ENCODE data around the gene RTL1.
A peak's percentile ranks its signal among the peaks of the same experiment; 100 is the strongest.

RTL1 gene

DNA sequence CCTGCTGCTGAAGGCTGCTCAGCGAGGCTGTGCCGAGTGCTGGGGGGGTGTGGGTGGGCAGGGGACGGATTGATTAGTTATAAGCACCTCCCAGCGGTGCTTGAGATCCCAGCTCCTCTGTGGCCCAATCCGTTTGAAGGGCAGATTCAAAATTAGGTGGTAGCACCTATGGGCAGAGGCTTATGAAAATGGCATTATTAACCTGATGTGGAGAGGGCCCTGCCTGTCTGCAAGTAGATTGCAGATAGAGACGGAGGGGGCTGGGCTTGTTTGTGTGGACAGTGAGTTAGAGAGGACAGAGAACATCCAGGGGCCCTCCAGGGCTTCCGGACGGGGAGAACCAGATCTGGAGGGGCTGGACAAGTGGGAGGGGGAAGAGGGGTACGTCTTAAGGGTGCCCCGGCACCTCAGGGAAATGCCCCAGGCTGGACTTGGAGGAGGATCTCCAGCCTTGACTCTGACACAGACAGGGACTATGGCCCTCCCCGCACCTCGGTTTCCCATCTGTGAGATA lies at the start of gene RTL1:
TSS of gene RTL1 (minus strand) at position 51 of the 514 bp plus-strand sequence. CDS start 18,934 bp downstream, outside the sequence.
- Histone ChIP-seq H3K27me3 (ENCODE audit: insufficient read depth, low read length) (peaks cover 83% of the 10 kb centered on the region), H3K36me3 (ENCODE audit: insufficient read depth, low read depth, low read length) (no peaks in the 10 kb centered on the region), H3K4me3 (ENCODE audit: low read length) (peak within 1 kb of the TSS; percentile 48; the same call in 1 of the 2 replicates), H3K9me3 (ENCODE audit: insufficient read depth, low read depth, low read length) (no peaks in the 10 kb centered on the region), H3K4me1 (ENCODE audit: insufficient read depth, low read length) (peaks cover 10% of the 10 kb centered on the region; the same call in 1 of the 2 replicates), H3K9ac (ENCODE audit: low read depth, low read length) (no peak within 1 kb of the TSS), H3K27ac (ENCODE audit: low read length) (no peak within 1 kb of the TSS)

DNA sequence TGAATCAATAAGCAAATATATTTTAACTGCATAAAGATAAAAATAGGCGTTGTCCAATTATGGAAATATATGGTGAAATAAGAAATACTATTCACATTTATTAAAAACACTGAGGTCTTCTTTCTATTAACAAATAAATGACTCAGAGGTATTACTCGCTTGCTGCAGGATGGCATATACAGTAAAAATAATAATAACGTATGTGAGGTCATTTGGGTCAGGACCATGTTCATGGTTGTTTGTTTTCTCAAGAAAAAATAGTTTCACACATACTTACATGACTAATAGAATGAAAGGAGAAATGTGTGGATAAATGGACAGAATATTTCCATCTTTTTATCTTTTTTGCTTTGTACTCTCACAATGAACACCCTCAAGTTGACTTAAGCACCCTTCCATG lies 46.5 kb upstream of the RTL1 start:
- H3K27ac ChIP-seq (ENCODE audit: low read length): no peak overlapping the region
- H3K9ac ChIP-seq (ENCODE audit: low read depth, low read length): no peak overlapping the region
- no peaks in the 10 kb centered on the region for H3K4me1 ChIP-seq (ENCODE audit: insufficient read depth, low read length)
- no peaks in the 10 kb centered on the region for H3K9me3 ChIP-seq (ENCODE audit: insufficient read depth, low read depth, low read length)
- no peaks in the 10 kb centered on the region for H3K36me3 ChIP-seq (ENCODE audit: insufficient read depth, low read depth, low read length)
- no peaks in the 10 kb centered on the region for H3K27me3 ChIP-seq (ENCODE audit: insufficient read depth, low read length)
- no peak overlapping the region for H3K4me3 ChIP-seq (ENCODE audit: low read length)

DNA sequence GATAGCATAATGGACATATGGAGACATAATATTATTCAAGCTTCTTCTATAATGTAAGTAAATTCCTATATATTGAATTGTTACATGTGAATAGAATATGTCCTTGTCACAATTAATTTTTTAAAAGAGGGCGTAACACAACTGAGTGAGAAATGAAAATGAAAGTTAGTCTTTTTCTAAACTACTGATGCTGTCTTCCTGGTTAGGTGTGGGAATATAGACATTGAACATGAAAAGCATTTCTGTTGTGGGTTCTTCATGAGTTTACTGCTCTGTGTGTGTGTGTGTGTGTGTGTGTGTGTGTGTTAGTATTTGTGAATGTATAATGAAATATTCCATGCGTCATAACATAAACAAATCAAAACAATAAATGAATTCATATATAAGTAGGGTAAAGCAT lies 40.5 kb upstream of the RTL1 start:
- Histone ChIP-seq H3K4me3 (ENCODE audit: low read length) (no peak overlapping the region), H3K27me3 (ENCODE audit: insufficient read depth, low read length) (no peaks in the 10 kb centered on the region), H3K36me3 (ENCODE audit: insufficient read depth, low read depth, low read length) (no peaks in the 10 kb centered on the region), H3K27ac (ENCODE audit: low read length) (no peak overlapping the region), H3K4me1 (ENCODE audit: insufficient read depth, low read length) (no peaks in the 10 kb centered on the region), H3K9ac (ENCODE audit: low read depth, low read length) (no peak overlapping the region), H3K9me3 (ENCODE audit: insufficient read depth, low read depth, low read length) (no peaks in the 10 kb centered on the region)

DNA sequence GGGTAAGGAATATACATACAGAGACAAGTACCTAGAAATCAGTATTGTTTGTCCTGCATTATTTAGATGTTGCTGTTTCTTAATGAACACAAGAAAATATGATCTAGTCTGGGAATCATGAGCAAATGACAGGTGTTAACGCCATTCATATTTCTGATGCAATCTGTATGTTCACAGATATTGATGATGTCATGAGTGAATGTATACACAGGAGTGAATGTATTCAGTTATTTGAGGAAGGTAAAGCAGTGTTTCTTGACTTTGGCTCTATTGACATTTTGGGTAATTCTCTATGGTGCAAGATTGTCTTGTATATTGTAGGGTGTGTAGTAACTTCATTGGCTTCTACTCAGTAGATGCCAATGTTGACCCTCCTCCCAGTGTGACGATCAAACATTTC lies 26.7 kb upstream of the RTL1 start:
- H3K9ac ChIP-seq (ENCODE audit: low read depth, low read length): no peak overlapping the region

DNA sequence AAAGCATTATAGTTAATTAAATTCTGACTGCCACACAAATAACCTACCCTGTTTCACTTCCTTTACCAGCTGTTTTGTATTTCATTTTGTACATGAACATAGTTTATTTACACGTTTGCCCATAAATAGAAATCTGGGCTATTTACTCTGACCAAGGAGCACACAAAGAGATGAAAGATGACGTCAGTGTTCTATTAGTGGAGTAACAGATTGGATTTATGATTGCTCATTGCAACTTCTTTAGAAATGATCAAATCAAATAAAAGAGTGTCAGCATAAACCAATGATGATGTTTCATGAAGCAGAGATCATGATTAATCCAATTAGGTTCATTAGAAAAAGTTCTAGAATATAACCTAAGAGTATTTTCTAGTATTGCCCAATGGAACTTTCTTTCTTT lies 12.0 kb upstream of the RTL1 start:
- Histone ChIP-seq H3K36me3 (ENCODE audit: insufficient read depth, low read depth, low read length) (no peaks in the 10 kb centered on the region), H3K27me3 (ENCODE audit: insufficient read depth, low read length) (no peaks in the 10 kb centered on the region), H3K9me3 (ENCODE audit: insufficient read depth, low read depth, low read length) (no peaks in the 10 kb centered on the region), H3K4me3 (ENCODE audit: low read length) (no peak overlapping the region), H3K9ac (ENCODE audit: low read depth, low read length) (no peak overlapping the region), H3K4me1 (ENCODE audit: insufficient read depth, low read length) (no peaks in the 10 kb centered on the region), H3K27ac (ENCODE audit: low read length) (no peak overlapping the region)

More for the DNA sequence above, 26.7 kb upstream of the RTL1 start:
- H3K36me3 ChIP-seq (ENCODE audit: insufficient read depth, low read depth, low read length): no peaks in the 10 kb centered on the region
- H3K4me1 ChIP-seq (ENCODE audit: insufficient read depth, low read length): no peaks in the 10 kb centered on the region
- H3K27me3 ChIP-seq (ENCODE audit: insufficient read depth, low read length): no peaks in the 10 kb centered on the region
- no peak overlapping the region for H3K27ac ChIP-seq (ENCODE audit: low read length)
- H3K9me3 ChIP-seq (ENCODE audit: insufficient read depth, low read depth, low read length): no peaks in the 10 kb centered on the region
- no peak overlapping the region for H3K4me3 ChIP-seq (ENCODE audit: low read length)

DNA sequence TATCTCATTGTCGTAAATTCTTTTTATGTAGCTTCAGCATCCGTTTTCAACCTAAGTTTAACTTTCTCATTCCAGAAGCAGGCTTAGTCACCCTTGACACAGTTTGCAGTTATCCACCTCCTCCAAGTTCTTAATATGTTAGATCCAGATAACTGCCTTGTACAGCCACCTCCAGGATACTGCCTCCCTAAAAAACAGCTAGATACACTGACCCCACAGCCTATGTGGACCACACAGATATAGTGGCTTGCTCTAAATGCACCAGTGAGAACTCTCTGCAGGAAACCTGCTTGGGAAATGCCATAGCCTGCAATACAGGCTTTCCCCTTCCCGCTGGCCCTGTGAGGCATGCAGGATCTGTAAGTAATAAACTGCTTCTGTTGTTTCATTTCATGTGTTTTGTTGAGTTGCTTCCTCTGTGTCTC lies 11.1 kb upstream of the RTL1 start:
- H3K4me3 ChIP-seq (ENCODE audit: low read length): no peak overlapping the region
- H3K9ac ChIP-seq (ENCODE audit: low read depth, low read length): no peak overlapping the region
- no peaks in the 10 kb centered on the region for H3K36me3 ChIP-seq (ENCODE audit: insufficient read depth, low read depth, low read length)
- no peaks in the 10 kb centered on the region for H3K27me3 ChIP-seq (ENCODE audit: insufficient read depth, low read length)
- H3K9me3 ChIP-seq (ENCODE audit: insufficient read depth, low read depth, low read length): no peaks in the 10 kb centered on the region
- no peaks in the 10 kb centered on the region for H3K4me1 ChIP-seq (ENCODE audit: insufficient read depth, low read length)
- no peak overlapping the region for H3K27ac ChIP-seq (ENCODE audit: low read length)

DNA sequence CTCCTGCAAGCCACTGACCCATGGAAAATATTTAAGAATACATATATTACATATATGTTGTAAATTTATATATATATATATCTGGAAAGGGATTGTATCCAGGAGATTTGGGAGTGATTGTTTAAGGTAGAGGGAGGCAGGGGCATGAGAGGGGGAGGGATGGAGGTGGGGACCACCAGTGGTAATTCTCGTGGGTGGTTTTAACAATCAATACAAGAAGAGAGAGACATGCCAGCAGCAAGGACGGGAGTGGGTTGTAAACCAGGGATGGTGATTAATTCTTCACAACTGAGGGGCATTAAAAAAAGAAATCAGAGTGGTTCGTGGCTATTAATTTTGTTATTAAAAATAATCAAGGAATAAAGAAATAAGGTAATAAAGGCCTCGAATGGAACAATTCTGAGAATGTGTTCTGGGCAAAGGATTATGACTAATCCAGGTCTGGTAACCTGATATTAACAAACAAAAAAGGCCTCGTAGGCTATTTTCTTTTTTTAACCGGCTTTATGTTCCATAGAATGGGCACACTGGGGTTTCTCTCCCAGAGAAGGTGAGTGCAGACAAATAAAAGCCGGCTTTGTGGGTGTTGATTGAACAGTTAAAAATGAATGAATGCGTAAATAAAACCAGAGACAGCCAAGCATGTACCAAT lies 8.3 kb upstream of the RTL1 start:
- Histone ChIP-seq H3K4me1 (ENCODE audit: insufficient read depth, low read length) (no peaks in the 10 kb centered on the region), H3K36me3 (ENCODE audit: insufficient read depth, low read depth, low read length) (no peaks in the 10 kb centered on the region), H3K27me3 (ENCODE audit: insufficient read depth, low read length) (peaks cover 5% of the 10 kb centered on the region), H3K27ac (ENCODE audit: low read length) (no peak overlapping the region), H3K4me3 (ENCODE audit: low read length) (no peak overlapping the region), H3K9me3 (ENCODE audit: insufficient read depth, low read depth, low read length) (no peaks in the 10 kb centered on the region), H3K9ac (ENCODE audit: low read depth, low read length) (no peak overlapping the region)

DNA sequence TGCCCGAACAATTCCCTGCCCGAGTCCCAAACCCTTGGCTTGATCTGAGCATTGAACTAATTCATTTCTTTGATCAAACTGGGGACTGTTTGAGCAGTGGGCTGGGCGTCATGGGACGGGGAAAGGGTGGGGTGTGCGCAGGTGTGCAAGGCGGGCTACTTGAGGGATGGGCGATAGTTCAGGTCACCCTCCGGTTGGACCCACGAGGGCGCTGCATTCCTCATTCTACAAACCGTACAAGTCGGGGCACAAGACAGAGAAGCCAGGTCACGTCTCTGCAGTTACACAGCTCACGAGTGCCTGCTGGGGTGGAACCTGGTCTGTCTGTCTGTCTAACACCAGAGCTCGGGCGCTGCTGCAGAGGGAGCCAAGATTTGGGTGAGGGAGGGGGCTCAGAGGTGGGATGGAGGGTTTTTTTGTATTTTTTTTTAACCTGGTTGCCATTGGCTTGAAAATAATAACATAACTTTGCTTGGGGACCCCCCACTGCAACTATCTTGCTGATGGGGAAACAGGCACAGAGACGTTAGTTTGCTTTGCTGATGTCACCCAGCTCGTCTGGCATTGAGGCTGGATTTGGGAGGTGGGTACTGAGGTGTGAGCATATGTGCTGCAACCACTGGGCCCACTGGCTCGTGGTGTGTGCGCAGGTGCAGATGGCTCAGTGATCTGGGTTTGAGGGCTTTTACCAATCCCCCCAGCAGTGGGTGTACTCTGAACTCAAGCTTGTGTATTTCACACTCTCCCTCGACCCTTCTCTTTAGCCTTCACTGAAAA lies 7.6 kb upstream of the RTL1 start:
- H3K36me3 ChIP-seq (ENCODE audit: insufficient read depth, low read depth, low read length): no peaks in the 10 kb centered on the region
- H3K27me3 ChIP-seq (ENCODE audit: insufficient read depth, low read length): peaks cover 12% of the 10 kb centered on the region

DNA sequence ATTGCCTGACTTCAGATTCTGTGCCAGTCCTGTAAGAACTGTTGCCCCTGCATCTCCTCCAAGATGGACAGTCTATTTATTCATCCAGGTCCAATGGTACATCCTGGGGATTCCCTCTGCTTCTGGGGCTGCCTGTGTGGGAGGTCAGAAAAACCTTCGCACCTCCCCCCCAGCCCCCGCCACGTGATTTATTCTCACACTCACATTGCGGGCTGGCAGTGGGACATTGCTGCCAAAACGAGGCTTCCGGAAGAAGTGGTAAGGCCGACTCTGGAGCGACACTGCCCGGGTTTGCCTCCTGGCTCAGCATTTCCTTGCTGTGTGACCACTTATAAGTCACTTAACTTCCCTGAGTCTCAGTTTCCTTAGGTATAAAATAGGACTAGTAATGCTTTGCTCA lies 5.9 kb upstream of the RTL1 start:
- H3K4me3 ChIP-seq (ENCODE audit: low read length): no peak overlapping the region
- H3K4me1 ChIP-seq (ENCODE audit: insufficient read depth, low read length): 0 out of 2 replicates have a peak, but pooled peaks cover 2% of the 10 kb centered on the region
- no peaks in the 10 kb centered on the region for H3K36me3 ChIP-seq (ENCODE audit: insufficient read depth, low read depth, low read length)
- H3K27me3 ChIP-seq (ENCODE audit: insufficient read depth, low read length): peaks cover 27% of the 10 kb centered on the region
- H3K9ac ChIP-seq (ENCODE audit: low read depth, low read length): no peak overlapping the region
- H3K9me3 ChIP-seq (ENCODE audit: insufficient read depth, low read depth, low read length): no peaks in the 10 kb centered on the region
- no peak overlapping the region for H3K27ac ChIP-seq (ENCODE audit: low read length)

More for the DNA sequence above, 7.6 kb upstream of the RTL1 start:
- Histone ChIP-seq H3K27ac (ENCODE audit: low read length) (no peak overlapping the region), H3K4me3 (ENCODE audit: low read length) (no peak overlapping the region), H3K9me3 (ENCODE audit: insufficient read depth, low read depth, low read length) (no peaks in the 10 kb centered on the region), H3K4me1 (ENCODE audit: insufficient read depth, low read length) (no peaks in the 10 kb centered on the region), H3K9ac (ENCODE audit: low read depth, low read length) (no peak overlapping the region)

DNA sequence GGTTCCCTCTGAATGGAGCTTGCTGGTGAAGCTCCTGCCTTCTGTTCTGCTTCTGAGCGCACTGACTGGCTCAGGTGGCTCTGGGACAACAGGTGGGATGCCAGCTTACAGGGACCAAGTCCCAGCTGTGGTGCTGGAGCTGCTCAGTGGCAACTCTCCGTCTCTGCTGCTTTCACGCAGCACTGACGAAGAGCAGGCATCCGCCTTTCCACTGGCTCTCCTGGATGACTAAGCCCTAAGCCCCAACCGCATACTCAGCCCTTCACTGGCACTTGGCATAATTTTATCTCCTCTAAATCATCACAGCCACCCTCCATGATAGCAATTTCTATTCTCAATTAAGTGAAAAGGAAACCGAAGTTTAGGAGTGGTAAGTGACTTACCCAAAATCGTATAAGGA lies 3.7 kb upstream of the RTL1 start:
- H3K36me3 ChIP-seq (ENCODE audit: insufficient read depth, low read depth, low read length): no peaks in the 10 kb centered on the region
- H3K4me3 ChIP-seq (ENCODE audit: low read length): no peak overlapping the region
- H3K9me3 ChIP-seq (ENCODE audit: insufficient read depth, low read depth, low read length): no peaks in the 10 kb centered on the region
- no peak overlapping the region for H3K27ac ChIP-seq (ENCODE audit: low read length)
- peaks cover 49% of the 10 kb centered on the region for H3K27me3 ChIP-seq (ENCODE audit: insufficient read depth, low read length)
- peaks cover 2% of the 10 kb centered on the region; the same call in 1 of the 2 replicates for H3K4me1 ChIP-seq (ENCODE audit: insufficient read depth, low read length)
- no peak overlapping the region for H3K9ac ChIP-seq (ENCODE audit: low read depth, low read length)

DNA sequence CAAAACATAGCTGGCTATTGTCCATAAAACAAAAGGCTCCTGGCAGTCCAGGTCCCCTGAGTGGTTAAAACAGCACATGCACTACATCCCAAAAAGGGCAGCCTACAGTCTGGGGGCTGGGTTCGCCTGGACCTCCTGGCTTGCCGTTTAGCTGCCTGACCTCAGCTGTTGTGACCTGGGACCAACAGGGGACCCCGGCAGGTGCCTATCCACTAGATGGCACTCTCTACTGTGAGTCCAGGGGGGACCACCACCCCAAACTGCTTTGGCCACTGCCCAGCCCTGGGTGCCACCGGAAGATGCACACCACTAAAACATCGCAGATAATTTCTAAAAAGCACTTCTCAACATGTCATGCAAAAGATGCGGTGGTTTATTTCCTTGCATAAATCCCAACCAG lies 2.9 kb upstream of the RTL1 start:
- H3K9ac ChIP-seq (ENCODE audit: low read depth, low read length): no peak overlapping the region
- no peak overlapping the region for H3K27ac ChIP-seq (ENCODE audit: low read length)
- no peaks in the 10 kb centered on the region for H3K36me3 ChIP-seq (ENCODE audit: insufficient read depth, low read depth, low read length)
- no peak overlapping the region for H3K4me3 ChIP-seq (ENCODE audit: low read length)
- peaks cover 57% of the 10 kb centered on the region for H3K27me3 ChIP-seq (ENCODE audit: insufficient read depth, low read length)
- peaks cover 2% of the 10 kb centered on the region; the same call in 1 of the 2 replicates for H3K4me1 ChIP-seq (ENCODE audit: insufficient read depth, low read length)
- no peaks in the 10 kb centered on the region for H3K9me3 ChIP-seq (ENCODE audit: insufficient read depth, low read depth, low read length)

DNA sequence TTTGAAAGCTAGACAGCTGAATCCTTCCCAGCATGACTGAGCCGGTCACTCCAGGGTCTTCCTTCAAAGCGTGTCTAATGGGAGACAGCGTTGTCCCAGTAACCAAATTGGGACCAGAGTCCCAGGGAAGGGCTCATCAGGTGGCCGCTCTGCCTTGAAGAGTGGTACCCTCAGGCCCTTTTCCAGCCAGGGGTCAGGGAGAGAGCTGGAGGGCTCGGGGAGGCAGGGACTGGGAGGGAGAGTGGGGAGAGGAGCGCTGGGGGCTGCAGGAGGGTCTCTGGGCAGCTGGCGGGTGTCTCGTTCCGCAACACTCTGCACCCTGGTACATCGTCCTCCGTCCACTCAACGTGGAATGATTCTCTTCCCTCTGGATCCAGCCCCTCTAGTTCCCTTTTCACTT lies 1.6 kb upstream of the RTL1 start:
- H3K27me3 ChIP-seq (ENCODE audit: insufficient read depth, low read length): peaks cover 69% of the 10 kb centered on the region
- peak overlapping the region; percentile 67 for H3K4me3 ChIP-seq (ENCODE audit: low read length)
- peaks cover 2% of the 10 kb centered on the region; the same call in 1 of the 2 replicates for H3K4me1 ChIP-seq (ENCODE audit: insufficient read depth, low read length)

More for the DNA sequence above, 1.6 kb upstream of the RTL1 start:
- Histone ChIP-seq H3K27ac (ENCODE audit: low read length) (no peak overlapping the region), H3K36me3 (ENCODE audit: insufficient read depth, low read depth, low read length) (no peaks in the 10 kb centered on the region), H3K9ac (ENCODE audit: low read depth, low read length) (no peak overlapping the region), H3K9me3 (ENCODE audit: insufficient read depth, low read depth, low read length) (no peaks in the 10 kb centered on the region)

Measured in iPS-20b (cell line).